GM10847 (cell line): ENCODE data around the gene PEX11B.

Experiments
- POLR2A ChIP-seq: IDR thresholded peaks from 2 replicates; pipeline ENCODE4 v1.6.1; 2011; ENCODE audit not compliant: insufficient read length; ENCODE audit errors: extremely low read depth

The PEX11B gene

DNA sequence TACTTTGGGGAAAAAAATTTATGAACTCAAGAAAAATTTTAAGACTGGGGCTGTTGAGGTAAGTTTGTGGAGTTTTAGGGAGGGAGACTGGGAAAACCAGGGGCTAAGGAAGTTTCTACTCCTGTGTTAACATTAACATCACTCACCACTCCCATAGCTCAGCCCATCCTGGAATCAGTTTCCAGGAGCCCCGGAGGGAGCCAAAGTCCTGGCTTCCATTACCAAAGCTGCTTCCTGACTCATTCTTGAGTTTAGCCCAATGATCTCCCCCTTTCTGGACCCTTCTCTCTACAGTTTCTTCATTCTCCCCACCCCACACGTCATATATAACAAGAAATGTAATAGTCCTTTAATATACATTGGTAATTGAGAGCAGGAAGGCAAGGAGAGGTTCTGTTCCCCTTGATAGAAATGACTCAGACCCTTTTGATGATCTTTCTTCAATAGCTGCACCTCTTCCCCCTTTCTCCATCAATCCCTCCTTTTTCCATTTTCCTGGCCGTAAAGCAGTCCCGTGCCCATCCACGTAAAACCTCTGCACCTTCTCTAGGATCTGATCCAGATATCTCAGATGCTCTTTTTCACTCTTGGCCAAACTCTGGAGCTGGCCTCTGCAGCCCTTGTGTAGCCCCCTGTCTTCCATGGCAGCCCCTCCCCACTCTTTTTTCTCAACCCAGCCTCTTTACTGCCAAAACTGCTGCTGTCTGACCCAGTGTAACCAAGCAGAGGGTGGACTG, 55.1 kb downstream of the PEX11B start:
- TF ChIP-seq POLR2A, result no peak
